Ishikawa (cell line): ENCODE measurements around the gene PRR16.

Experiments
- CREB1 ChIP-seq: IDR thresholded peaks from 2 replicates; pipeline ENCODE4 v1.6.1; 2012; ENCODE audit warnings: low read depth
- EGR1 ChIP-seq: IDR thresholded peaks from 2 replicates; pipeline ENCODE4 v1.6.1; 2012
- EP300 ChIP-seq: IDR thresholded peaks from 2 replicates; pipeline ENCODE4 v1.6.1; 2012; ENCODE audit warnings: borderline replicate concordance
- FOXM1 ChIP-seq: IDR thresholded peaks from 2 replicates; pipeline ENCODE4 v1.6.1; 2012; ENCODE audit warnings: low read depth, borderline replicate concordance
- MAX ChIP-seq: IDR thresholded peaks from 2 replicates; pipeline ENCODE4 v1.6.1; 2012
- NFIC ChIP-seq: IDR thresholded peaks from 2 replicates; pipeline ENCODE4 v1.6.1; 2012
- RAD21 ChIP-seq: IDR thresholded peaks from 2 replicates; pipeline ENCODE4 v1.6.1; 2012; ENCODE audit warnings: low read depth
- REST ChIP-seq: IDR thresholded peaks from 2 replicates; pipeline ENCODE4 v1.6.1; 2012; ENCODE audit warnings: low read depth, mild to moderate bottlenecking
- TAF1 ChIP-seq: IDR thresholded peaks from 2 replicates; pipeline ENCODE4 v1.6.1; 2012; ENCODE audit warnings: low read depth, mild to moderate bottlenecking
- TEAD4 ChIP-seq: IDR thresholded peaks from 2 replicates; pipeline ENCODE4 v1.6.1; 2012
- USF1 ChIP-seq: IDR thresholded peaks from 2 replicates; pipeline ENCODE4 v1.6.1; 2012
- YY1 ChIP-seq: IDR thresholded peaks from 2 replicates; pipeline ENCODE4 v1.6.1; 2012; ENCODE audit warnings: low read depth
- ZBTB7A ChIP-seq: IDR thresholded peaks from 2 replicates; pipeline ENCODE4 v1.6.1; 2012; ENCODE audit warnings: low read depth

- TF ChIP-seq EP300 (no peak), REST (no peak), YY1 (no peak), CREB1 (no peak), EGR1 (no peak), FOXM1 (no peak), RAD21 (no peak), TAF1 (no peak), USF1 (no peak), ZBTB7A (no peak), TEAD4 (no peak), NFIC (no peak), MAX (no peak)
Observed at GRCh38 chr5:120532835-120533234, 68.7 kb downstream of the PRR16 start.
